Measurements from ENCODE around the gene SLC17A7.

DNA sequence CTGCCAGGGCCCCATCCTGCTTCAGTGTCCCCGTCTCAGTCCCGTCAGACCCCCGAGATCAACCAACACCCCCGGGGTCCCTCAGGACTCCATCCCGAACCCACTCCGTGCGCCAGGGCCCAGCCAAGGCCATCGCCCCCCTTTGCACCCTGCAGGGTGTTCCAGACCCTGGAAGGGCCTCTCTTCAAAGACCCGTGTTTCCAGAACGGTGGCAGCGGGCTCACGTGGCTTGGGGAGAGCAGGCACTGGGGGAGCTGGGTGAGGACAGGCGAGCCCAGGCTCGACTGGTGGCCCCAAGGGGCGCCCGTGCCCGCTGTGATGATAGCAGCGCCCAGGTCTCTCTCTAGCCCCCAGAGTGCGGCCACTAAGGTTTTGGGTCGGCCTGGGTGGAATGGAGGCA lies 51.9 kb downstream of the SLC17A7 start:
- TF ChIP-seq, protein P1, sequence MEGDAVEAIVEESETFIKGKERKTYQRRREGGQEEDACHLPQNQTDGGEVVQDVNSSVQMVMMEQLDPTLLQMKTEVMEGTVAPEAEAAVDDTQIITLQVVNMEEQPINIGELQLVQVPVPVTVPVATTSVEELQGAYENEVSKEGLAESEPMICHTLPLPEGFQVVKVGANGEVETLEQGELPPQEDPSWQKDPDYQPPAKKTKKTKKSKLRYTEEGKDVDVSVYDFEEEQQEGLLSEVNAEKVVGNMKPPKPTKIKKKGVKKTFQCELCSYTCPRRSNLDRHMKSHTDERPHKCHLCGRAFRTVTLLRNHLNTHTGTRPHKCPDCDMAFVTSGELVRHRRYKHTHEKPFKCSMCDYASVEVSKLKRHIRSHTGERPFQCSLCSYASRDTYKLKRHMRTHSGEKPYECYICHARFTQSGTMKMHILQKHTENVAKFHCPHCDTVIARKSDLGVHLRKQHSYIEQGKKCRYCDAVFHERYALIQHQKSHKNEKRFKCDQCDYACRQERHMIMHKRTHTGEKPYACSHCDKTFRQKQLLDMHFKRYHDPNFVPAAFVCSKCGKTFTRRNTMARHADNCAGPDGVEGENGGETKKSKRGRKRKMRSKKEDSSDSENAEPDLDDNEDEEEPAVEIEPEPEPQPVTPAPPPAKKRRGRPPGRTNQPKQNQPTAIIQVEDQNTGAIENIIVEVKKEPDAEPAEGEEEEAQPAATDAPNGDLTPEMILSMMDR (IDR thresholded peaks at IDR 0.05; ENCODE audit: low read depth, low read length, poor library complexity, severe bottlenecking) = no peak
- no peak for TF ChIP-seq EZH2phosphoT487 (IDR thresholded peaks at IDR 0.05; ENCODE audit: borderline replicate concordance, low read length)
